Epidermal melanocyte (primary cell): ENCODE measurements around the gene SLC38A10.

ENCODE experiments used
- DNase-seq: peaks from one replicate; pipeline ENCODE4 v3.0.0; 2011; ENCODE audit warnings: low spot score; ENCODE audit not compliant: insufficient read length

SLC38A10 gene

GRCh38 chr17:81210868-81211267 is 84.2 kb downstream of the SLC38A10 start:
- DNase-seq, result no peak

GRCh38 chr17:81210466-81210865 is 84.6 kb downstream of the SLC38A10 start:
- DNase-seq, result no peak

DNA sequence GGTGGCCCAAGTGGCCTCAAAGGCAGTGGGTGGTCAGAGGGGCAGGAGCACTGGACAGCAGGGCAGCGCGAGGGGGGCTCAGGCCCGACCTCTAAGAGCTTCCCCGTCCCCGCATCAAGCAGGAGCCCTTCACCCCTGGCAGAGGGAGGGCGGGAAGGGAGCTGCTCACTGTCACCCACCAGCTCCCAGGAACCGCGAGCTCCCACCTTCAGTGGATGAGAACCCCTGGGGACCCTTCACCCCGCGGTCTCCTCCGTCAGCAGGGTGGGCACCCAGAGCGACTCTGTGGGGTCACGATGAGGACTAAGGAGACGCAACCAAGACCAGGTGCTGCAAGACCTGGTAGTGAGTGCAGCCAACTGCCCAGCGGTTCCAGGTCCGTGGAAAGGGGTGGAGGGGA is 86.0 kb downstream of the SLC38A10 start:
- no peak for DNase-seq

DNA sequence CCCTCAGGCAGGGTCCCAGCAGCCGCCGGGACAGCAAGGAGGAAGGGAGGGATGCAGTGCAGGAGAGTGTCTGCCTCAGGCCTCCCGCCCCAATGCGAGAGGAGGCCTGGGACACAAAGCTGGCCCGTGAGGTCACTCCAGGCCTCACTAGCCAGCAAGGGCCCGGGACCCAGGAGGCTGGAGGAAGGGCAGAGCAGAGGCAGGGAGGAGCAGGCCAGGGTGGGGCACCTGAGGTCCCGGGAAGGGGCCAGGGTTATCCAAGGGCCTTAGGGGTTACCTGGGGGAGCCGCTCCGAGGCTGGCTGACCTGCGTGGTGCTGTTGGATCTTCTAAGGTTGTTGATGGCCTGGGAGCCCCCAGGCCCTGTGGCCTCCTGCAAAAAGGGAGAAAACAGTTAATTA is 86.5 kb downstream of the SLC38A10 start:
- no peak for DNase-seq

GRCh38 chr17:81207610-81208581 is 87.2 kb downstream of the SLC38A10 start:
- DNase-seq, result no peak

GRCh38 chr17:81206657-81207056 is 88.5 kb downstream of the SLC38A10 start:
- DNase-seq, result no peak

- no peak for DNase-seq
Observed at GRCh38 chr17:81206166-81206565, 88.9 kb downstream of the SLC38A10 start.

DNA sequence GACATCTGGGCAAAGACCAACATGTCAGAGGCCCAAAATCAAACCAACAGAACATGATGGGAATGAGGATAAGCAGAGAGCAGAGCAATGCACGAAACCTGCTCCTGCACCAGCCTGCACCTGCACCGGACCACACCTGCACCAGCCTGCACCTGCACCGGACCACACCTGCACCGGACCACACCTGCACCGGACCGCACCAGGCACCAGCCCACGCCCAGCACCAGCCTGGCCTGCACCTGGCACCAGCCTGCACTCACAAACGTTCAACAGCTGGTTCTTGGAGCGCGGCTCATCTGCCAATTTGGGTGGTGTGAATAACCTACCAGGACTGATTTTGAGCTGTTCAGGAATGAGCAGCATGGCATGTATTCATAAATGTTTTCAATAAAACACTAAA is 90.5 kb downstream of the SLC38A10 start:
- no peak for DNase-seq

DNA sequence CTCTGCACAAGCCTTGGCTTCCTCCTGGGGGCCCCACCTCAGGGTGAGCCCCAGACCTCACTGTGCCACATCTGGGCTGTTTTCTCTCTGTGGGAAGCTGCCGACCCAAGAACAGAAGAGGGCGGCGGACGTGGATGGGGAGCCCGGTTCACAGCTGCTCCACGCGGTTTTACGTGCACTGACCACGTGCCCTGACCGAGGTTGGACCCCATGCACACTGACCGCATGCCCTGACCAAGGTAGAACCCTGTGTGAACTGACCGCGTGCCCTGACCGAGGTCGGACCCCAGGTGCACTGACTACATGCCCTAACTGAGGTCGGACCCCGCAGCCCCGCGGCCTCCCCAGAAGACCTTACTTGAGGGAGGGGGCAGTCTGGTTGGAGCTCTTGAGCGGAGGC is 92.0 kb downstream of the SLC38A10 start:
- DNase-seq, result no peak

- no peak for DNase-seq
Observed at GRCh38 chr17:81202318-81202717, 92.8 kb downstream of the SLC38A10 start.

GRCh38 chr17:81200695-81201580 is 94.2 kb downstream of the SLC38A10 start:
- peak; percentile 92 for DNase-seq

- DNase-seq, result no peak
Observed at GRCh38 chr17:81200201-81200600, 94.9 kb downstream of the SLC38A10 start.

DNA sequence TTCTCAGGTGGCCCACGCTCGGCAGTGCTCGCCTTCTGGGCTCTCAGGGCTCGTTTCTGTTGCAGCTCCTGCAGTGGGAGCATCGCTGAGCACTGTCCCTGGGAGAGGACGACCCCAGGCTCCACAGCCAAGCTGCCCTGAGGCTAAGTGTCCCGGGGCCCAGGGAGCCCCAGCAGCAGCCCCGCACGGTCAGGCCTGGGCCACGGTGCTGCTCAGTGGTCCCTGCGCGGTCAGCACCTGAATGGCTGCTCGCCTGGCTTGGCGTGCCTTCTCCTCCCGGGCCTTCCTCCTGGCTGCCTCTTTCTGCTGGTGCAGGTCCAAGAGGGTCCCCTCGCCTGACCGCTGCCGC is 95.7 kb downstream of the SLC38A10 start:
- DNase-seq, result no peak

- DNase-seq, result no peak
Observed at GRCh38 chr17:81198826-81199481, 96.2 kb downstream of the SLC38A10 start.

DNA sequence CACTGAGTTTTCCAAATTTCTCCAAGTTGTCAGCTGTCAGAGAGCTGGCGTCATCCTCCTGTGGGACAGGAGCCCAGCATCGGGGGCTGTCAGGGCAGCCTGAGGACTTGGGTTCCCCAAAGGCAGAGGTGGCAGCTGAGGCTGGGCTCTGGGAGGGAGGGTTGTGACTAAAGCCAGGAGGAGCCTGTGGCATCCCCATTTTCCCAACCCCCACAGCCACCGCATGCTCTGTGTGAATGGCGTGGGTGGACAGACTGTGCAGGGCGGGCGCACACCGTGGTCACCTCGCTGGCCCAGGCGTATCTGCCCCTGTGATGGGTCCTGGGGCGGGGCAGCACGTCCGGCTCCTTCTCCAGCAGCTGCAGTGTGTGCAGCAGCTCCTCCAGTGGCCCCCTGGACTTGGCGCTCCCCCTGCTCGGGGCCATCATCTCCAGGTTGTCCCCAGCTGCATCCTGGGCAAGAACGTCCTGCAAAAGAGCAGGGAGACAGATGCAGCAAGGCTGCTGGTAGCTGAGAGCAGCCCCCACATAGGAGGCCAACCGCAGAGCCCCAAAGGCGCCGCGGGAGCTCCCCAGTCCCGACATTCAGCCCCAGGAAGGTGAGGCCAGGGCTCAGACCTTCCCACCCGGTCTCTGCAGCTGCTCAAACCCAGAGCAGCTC is 97.1 kb downstream of the SLC38A10 start:
- no peak for DNase-seq

DNA sequence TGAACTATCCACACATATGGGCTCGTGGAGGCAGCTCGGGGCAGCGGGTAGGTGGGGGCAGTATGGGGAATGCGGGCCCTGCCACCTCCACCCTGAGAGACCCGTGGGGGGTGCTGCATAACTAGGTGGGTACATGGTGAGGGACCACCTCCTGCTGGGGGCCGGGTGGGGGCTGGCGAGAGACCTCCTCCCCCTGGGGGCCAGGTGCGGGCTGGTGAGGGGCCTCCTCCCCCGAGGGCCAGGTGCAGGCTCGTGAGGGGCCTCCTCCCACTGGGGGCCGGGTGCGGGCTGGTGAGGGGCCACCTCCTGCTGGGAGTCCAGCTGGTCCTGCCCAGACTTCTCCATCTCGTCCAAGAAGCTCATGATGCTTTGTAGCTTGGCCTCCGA is 97.7 kb downstream of the SLC38A10 start:
- DNase-seq, result no peak

- no peak for DNase-seq
Observed at GRCh38 chr17:81196505-81197408, 98.3 kb downstream of the SLC38A10 start.

- DNase-seq, result no peak
Observed at GRCh38 chr17:81195941-81196495, 99.1 kb downstream of the SLC38A10 start.
